DMS153 treated with DMSO at 0.1 percent for 48 hours (cell line): Measurements from ENCODE around the gene PHKA2.
"Not testable (repeated sequence)": the region's sequence is repeated elsewhere in the genome, so short reads cannot be mapped to it uniquely, and the experiment has no call there.

Source experiments
- DNase-seq: peaks from one replicate; lab custom pipeline; 2025; ENCODE audit not compliant: unreplicated experiment; lab: John Stamatoyannopoulos, UW

The PHKA2 gene

DNA sequence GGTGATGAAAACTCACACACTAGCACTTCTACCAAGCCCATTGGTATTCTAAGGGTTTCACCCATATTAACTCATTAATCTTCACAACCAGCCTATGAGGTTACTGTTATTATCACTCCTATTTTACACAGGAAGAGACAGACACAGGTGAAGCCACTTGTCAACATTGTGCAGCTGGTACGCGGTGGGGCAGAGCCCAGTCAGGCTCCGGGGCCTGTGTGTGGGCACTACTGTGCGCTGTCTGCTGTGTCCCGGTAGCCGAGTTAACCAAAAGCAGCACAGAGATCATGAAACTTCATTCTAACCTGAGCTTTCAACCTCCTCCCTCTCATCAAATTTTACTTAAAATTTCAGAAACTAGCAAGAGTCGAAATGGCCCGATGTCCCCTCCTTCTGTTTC is 111.3 kb downstream of the PHKA2 start:
- DNase-seq = no peak

DNA sequence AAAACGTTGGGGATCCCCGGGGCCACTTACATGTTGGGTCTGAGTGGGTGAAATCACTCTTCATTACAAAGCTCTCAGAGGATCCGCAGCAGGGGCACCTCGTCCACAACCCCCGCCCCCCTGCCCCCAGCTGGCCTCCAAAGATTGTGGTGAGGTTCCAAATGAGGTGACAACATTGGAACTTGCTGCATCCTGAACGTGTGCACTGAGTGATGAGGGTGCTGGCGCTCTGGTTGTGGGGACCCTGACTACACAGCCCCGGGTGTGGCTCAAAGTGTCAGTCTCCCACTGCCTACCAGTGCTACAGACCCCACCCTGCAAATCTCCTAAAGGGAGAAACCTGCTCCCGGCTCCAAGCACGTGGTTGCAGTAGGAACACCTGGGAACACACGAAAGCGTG is 111.9 kb downstream of the PHKA2 start:
- no peak for DNase-seq

DNA sequence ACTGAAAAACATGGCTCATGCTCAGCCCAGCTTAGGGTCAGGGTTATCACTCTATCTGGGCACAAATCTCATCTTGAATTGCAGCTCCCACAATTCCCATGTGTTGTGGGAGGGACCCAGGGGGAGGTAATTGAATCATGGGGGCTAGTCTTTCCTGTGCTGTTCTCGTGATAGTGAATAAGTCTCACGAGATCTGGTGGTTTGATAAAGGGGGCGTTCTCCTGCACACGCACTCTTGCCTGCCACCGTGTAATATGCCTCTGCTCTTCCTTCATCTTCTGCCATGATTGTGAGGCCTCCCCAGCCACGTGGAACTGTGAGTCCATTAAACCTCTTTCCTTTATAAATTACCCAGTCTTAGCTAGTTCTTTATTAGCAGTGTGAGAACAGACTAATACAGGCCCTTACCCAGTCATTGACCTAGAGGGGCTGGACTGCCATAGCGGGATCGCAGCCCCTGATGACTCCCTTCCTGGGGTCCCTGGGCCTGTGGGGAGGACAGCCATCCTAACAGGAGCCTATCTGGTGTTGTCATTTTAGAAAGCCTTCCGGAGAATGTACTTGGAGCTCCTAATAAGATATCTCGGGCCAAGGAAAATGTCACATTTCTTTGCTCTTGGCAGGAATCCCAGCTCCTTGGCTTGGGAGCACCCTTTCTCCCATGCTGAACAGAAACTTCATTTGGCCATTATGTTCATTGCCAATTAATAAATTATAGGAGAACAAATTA is 112.6 kb downstream of the PHKA2 start:
- DNase-seq = no peak

DNA sequence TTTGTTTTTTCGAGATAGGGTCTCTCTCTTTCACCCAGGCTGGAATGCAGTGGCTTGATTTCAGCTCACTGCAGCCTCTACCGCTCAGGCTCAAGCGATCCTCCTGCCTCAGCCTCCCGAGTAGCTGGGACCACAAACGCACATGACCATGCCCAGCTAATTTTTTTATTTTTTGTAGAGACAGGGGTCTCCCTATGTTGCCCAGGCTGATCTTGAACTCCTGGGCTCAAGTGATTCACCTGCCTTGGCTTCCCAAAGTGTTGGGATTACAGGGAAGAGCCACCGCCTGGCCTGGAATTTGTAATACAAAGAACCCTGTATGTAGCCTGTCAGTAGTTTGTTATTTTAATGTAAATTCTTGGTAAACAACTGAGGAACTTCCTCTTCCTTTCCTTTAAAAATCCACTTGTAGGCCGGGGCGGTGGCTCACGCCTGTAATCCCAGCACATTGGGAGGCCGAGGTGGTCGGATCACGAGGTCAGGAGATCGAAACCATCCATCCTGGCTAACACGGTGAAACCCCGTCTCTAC is 119.5 kb downstream of the PHKA2 start:
- no peak for DNase-seq

DNA sequence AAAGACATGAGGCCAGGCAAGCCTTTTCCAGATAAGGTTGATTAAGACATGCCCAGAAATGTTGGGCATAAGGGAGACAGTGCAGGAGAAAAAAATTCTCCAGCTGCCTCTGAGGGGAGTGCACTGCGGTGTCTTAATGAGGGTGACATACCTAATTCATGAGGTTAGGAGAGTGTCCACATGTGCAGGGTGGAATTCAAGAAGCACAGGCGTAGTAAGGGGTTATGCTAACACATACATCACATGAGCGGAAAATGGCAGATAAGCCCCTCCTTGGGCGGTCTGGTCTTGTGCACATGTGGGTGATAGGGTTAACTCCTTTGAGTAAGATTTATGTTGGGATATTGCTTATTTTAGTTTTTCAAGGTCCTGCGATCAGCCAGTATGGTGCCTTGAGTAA is 122.4 kb downstream of the PHKA2 start:
- no peak for DNase-seq

DNA sequence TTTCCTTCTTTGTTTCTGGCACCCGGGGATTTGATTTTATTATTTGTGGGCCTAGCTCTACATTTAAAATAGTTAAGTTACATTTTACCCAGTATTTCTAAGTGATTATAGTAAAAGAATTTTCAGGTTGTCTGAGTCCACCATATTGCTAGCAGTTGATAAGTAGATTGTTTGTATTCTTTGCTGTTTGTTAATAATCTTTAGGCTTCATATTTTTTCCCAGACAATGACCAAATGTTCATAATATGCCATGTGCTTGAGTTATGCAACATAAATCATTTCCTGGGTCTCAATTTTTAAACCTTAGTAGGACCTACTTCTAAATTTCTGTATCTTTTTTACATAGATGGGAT is 127.3 kb downstream of the PHKA2 start:
- DNase-seq = no peak

DNA sequence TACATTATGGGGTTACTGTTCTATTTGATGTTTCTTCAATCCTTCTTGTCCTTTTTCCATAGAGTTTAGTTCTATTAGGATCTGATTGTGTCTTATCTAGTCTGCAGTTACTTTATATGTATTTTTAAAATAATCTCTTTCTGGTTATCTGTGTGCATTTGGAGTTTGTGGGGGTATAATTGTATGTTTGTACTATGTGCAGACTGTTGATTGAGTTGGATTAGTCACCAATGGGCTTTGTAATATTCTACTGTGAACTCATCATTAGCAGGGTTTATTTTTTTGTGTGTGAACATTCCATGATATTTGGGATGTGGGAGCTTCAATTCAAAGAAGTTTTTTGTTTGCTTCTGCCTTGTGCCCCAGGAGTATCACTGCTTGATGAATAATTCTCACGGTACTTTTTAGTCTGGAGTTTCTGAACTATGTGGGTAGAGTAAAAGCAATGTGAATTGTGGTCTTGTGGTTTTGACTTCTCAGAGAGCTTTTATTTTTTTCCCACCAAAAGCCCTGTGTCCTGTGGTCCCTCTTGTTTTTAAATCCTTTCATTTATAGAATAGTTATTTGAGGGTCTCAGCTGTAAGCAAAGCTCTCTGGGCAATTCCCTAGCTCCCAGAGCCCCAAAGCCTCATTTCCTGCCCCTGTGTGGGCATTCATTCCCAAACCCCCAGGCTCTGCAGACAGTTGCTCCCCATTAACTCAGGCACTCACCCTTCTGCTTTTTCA is 127.8 kb downstream of the PHKA2 start:
- no peak for DNase-seq

DNA sequence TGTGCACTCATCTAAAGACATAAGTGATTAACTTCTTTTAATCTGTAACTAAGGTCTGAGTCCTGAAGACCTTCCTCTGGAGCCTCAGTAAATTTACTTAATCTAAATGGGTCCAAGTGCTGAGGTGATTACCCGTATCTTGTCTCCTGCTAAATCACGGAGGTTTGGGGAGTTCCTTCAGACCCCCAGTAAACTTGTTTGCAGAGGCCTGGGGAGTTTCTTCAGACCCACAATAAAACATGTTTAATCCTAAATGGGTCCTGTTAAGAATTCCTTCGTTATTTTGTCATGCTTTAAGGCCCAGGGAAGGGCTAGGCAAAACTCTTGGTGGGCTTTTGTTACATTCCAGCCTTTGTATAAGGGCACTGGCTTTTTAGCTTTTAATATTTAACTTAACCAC is 136.0 kb downstream of the PHKA2 start:
- not testable (repeated sequence) for DNase-seq
